ENCODE data around the gene AP1M2.

DNA sequence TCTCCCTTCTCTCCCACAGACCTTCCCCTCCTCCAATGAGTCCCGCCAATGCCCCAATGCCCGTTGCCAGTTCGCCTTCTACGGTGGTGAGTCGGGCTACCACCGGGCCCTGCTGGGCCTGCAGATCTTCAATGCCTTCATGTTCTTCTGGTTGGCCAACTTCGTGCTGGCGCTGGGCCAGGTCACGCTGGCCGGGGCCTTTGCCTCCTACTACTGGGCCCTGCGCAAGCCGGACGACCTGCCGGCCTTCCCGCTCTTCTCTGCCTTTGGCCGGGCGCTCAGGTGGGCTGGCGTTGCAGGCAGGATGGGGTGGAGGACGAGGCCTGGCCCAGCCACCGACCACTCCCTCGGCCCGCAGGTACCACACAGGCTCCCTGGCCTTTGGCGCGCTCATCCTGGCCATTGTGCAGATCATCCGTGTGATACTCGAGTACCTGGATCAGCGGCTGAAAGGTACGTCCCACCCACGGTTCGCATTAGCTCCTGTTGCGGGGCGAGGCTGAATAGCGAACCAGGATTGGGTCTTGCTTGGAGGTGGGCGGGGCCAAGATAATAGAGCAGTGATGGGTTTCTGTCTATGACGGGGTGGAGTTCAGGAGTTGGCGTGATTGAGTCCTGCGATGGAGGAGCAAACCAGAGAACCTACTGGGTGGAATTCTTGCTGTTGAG lies 49.3 kb upstream of the AP1M2 start:
- TF ChIP-seq, protein P1, sequence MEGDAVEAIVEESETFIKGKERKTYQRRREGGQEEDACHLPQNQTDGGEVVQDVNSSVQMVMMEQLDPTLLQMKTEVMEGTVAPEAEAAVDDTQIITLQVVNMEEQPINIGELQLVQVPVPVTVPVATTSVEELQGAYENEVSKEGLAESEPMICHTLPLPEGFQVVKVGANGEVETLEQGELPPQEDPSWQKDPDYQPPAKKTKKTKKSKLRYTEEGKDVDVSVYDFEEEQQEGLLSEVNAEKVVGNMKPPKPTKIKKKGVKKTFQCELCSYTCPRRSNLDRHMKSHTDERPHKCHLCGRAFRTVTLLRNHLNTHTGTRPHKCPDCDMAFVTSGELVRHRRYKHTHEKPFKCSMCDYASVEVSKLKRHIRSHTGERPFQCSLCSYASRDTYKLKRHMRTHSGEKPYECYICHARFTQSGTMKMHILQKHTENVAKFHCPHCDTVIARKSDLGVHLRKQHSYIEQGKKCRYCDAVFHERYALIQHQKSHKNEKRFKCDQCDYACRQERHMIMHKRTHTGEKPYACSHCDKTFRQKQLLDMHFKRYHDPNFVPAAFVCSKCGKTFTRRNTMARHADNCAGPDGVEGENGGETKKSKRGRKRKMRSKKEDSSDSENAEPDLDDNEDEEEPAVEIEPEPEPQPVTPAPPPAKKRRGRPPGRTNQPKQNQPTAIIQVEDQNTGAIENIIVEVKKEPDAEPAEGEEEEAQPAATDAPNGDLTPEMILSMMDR (optimal IDR thresholded peaks at IDR 0.05 in 1 of 3, IDR thresholded peaks at IDR 0.05 in 1 of 3, conservative IDR thresholded peaks at IDR 0.05 in 1 of 3; ENCODE audit: extremely low read depth in 1 of 3, insufficient read depth in 2 of 3, low read length in 3 of 3): no peak
- TF ChIP-seq EZH2 (IDR thresholded peaks at IDR 0.05; ENCODE audit: low read length): no peak

All from keratinocyte (primary cell).